ENCODE data around the gene DBET.
"Not testable (repeated sequence)": the region's sequence is repeated elsewhere in the genome, so short reads cannot be mapped to it uniquely, and the experiment has no call there.

The DBET gene

GRCh38 chr4:190064342-190064741 is at the start of gene DBET:
DBET (plus strand) TSS chr4:190064502.
- DNase-seq: not testable (repeated sequence)

GRCh38 chr4:190014771-190015537 is 49.3 kb upstream of the DBET start:
- DNase-seq: no peak

- DNase-seq: no peak
These were observed 48.5 kb upstream of the DBET start for GRCh38 chr4:190015538-190016368.

- no peak for DNase-seq
These were observed 47.7 kb upstream of the DBET start for GRCh38 chr4:190016369-190017289.

- no peak for DNase-seq
These were observed 46.7 kb upstream of the DBET start for GRCh38 chr4:190017357-190018200.

GRCh38 chr4:190018201-190018920 is 45.9 kb upstream of the DBET start:
- no peak for DNase-seq

- DNase-seq: no peak
These were observed 45.1 kb upstream of the DBET start for GRCh38 chr4:190019023-190019858.

- DNase-seq: not testable (repeated sequence)
These were observed 44.3 kb upstream of the DBET start for GRCh38 chr4:190019859-190020463.

GRCh38 chr4:190020790-190021717 is 43.2 kb upstream of the DBET start:
- DNase-seq: no peak

- not testable (repeated sequence) for DNase-seq
These were observed 42.3 kb upstream of the DBET start for GRCh38 chr4:190021973-190022372.

GRCh38 chr4:190022614-190023281 is 41.6 kb upstream of the DBET start:
- DNase-seq: not testable (repeated sequence)

- not testable (repeated sequence) for DNase-seq
These were observed 37.1 kb upstream of the DBET start, which contains the start of gene FRG2 for GRCh38 chr4:190027156-190027555. FRG2 (minus strand) TSS chr4:190027256; CDS start chr4:190027204, 52 bp downstream.

- not testable (repeated sequence) for DNase-seq
These were observed 33.0 kb upstream of the DBET start for GRCh38 chr4:190031264-190031663.

GRCh38 chr4:190037704-190038388 is 26.5 kb upstream of the DBET start:
- DNase-seq: not testable (repeated sequence)

GRCh38 chr4:190040873-190041272 is 23.4 kb upstream of the DBET start:
- DNase-seq: not testable (repeated sequence)

GRCh38 chr4:190047627-190048026 is 16.7 kb upstream of the DBET start:
- DNase-seq: not testable (repeated sequence)
